ENCODE measurements around the gene TRIO.

The TRIO gene

GRCh38 chr5:14510880-14511279 lies 367.7 kb downstream of the TRIO start:
- TF ChIP-seq SP1 (IDR thresholded peaks at IDR 0.05) (no peak), NFRKB (IDR thresholded peaks at IDR 0.05) (no peak), FOXM1 (IDR thresholded peaks at IDR 0.05; ENCODE audit: borderline replicate concordance) (no peak), SUZ12 (IDR thresholded peaks at IDR 0.05) (no peak)
- ChIA-PET CTCF (no interaction called here), POLR2A (no interaction called here)
- DNase-seq (ENCODE audit: extremely low spot score), result no peak

DNA sequence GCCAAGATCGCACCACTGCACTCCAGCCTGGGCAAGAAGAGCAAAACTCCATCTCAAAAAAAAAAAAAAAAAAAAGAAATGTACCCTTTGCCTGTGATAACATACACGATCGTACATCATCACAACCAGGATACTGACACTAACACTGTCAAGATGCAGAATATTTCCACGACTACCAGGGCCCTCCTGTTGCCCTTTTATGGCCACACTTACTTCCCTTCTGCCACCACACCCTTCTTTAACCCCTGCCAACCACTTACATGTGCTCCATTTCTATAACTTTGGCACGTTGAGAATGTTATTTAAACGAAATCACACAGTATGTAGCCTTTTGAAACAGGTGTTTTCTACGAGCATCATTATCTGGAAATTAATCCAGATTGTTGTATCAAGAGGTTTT lies 369.4 kb downstream of the TRIO start:
- ChIA-PET POLR2A (no interaction called here), CTCF (no interaction called here)
- TF ChIP-seq TARDBP (IDR thresholded peaks at IDR 0.05) (no peak), NFRKB (IDR thresholded peaks at IDR 0.05) (no peak), FOXK2 (IDR thresholded peaks at IDR 0.05) (no peak), ZNF384 (IDR thresholded peaks at IDR 0.05) (no peak), FOXA1 (IDR thresholded peaks at IDR 0.05) (no peak), HDGF (IDR thresholded peaks at IDR 0.05; ENCODE audit: borderline replicate concordance) (no peak), CTBP1 (IDR thresholded peaks at IDR 0.05; ENCODE audit: borderline replicate concordance) (no peak), LEF1 (IDR thresholded peaks at IDR 0.05; ENCODE audit: borderline replicate concordance) (no peak)
- no peak for DNase-seq (ENCODE audit: extremely low spot score)

DNA sequence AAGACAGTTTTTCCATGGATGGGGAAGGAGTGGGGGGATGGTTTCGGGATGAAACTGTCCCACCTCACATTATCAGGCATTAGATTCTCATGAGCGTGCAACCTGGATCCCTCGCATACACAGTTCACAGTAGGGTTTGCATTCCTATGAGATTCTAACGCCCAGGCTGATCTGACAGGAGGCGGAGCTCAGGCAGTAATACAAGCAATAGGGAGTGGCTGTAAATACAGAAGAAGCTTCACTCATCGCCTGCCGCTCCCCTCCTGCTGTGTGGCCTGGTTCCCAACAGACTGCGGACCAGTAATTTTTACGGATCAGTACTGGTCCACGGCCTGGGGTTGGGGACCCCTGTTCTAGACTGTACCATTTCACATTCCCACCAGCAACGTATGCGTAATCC lies 370.1 kb downstream of the TRIO start:
- no peak for DNase-seq (ENCODE audit: extremely low spot score)
- POLR2A ChIA-PET, result no interaction called here
- CTCF ChIA-PET, result no interaction called here
- TF ChIP-seq, protein P1, sequence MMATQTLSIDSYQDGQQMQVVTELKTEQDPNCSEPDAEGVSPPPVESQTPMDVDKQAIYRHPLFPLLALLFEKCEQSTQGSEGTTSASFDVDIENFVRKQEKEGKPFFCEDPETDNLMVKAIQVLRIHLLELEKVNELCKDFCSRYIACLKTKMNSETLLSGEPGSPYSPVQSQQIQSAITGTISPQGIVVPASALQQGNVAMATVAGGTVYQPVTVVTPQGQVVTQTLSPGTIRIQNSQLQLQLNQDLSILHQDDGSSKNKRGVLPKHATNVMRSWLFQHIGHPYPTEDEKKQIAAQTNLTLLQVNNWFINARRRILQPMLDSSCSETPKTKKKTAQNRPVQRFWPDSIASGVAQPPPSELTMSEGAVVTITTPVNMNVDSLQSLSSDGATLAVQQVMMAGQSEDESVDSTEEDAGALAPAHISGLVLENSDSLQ (IDR thresholded peaks at IDR 0.05), result no peak

GRCh38 chr5:14516901-14517300 lies 373.8 kb downstream of the TRIO start:
- POLR2A ChIA-PET, result no interaction called here
- CTCF ChIA-PET, result no interaction called here
- TF ChIP-seq ZNF384 (IDR thresholded peaks at IDR 0.05), result no peak
- no peak for TF ChIP-seq FOXM1 (IDR thresholded peaks at IDR 0.05; ENCODE audit: borderline replicate concordance)
- TF ChIP-seq HDGF (IDR thresholded peaks at IDR 0.05; ENCODE audit: borderline replicate concordance), result no peak
- no peak for TF ChIP-seq SUZ12 (IDR thresholded peaks at IDR 0.05)
- no peak for TF ChIP-seq SP1 (IDR thresholded peaks at IDR 0.05)
- TF ChIP-seq TARDBP (IDR thresholded peaks at IDR 0.05), result no peak
- TF ChIP-seq NFRKB (IDR thresholded peaks at IDR 0.05), result no peak
- no peak for TF ChIP-seq L3MBTL2 (conservative IDR thresholded peaks at IDR 0.05)
- TF ChIP-seq BHLHE40 (IDR thresholded peaks at IDR 0.05; ENCODE audit: borderline replicate concordance), result no peak
- TF ChIP-seq ELF4 (IDR thresholded peaks at IDR 0.05), result no peak
- no peak for TF ChIP-seq CTBP1 (IDR thresholded peaks at IDR 0.05; ENCODE audit: borderline replicate concordance)
- TF ChIP-seq FOXA1 (IDR thresholded peaks at IDR 0.05), result no peak
- no peak for DNase-seq (ENCODE audit: extremely low spot score)

GRCh38 chr5:14518638-14519037 lies 375.5 kb downstream of the TRIO start:
- TF ChIP-seq FOXM1 (IDR thresholded peaks at IDR 0.05; ENCODE audit: borderline replicate concordance), result no peak
- TF ChIP-seq HDGF (IDR thresholded peaks at IDR 0.05; ENCODE audit: borderline replicate concordance), result no peak
- no peak for TF ChIP-seq CTBP1 (IDR thresholded peaks at IDR 0.05; ENCODE audit: borderline replicate concordance)
- ChIA-PET CTCF (no interaction called here), POLR2A (no interaction called here)

DNA sequence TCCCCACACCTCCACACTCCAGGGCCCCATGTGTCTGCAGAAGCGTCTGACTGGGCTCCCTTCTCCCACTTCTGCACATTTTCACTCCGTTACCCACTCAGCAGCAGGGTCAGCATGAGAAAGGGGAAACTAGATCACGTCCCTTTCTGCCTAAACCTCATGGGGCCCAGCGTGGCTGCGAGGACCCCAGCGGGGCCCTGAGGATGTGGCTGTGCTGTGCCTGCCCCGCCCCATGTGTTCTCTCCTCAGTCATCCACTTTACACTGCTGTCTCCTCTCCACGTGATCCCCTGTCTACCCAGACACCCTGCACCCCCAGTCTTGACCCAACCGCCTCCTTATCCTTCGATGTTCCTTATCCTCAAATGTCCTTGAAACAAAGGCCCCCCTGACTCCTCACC lies 378.6 kb downstream of the TRIO start:
- TF ChIP-seq HDGF (IDR thresholded peaks at IDR 0.05; ENCODE audit: borderline replicate concordance), result no peak
- TF ChIP-seq LEF1 (IDR thresholded peaks at IDR 0.05; ENCODE audit: borderline replicate concordance), result no peak
- TF ChIP-seq BHLHE40 (IDR thresholded peaks at IDR 0.05; ENCODE audit: borderline replicate concordance), result no peak
- no peak for TF ChIP-seq FOXA1 (IDR thresholded peaks at IDR 0.05)
- no peak for TF ChIP-seq ELF4 (IDR thresholded peaks at IDR 0.05)
- TF ChIP-seq, protein P1 (IDR thresholded peaks at IDR 0.05), result no peak
- no peak for TF ChIP-seq CTBP1 (IDR thresholded peaks at IDR 0.05; ENCODE audit: borderline replicate concordance)
- no peak for TF ChIP-seq FOXK2 (IDR thresholded peaks at IDR 0.05)
- no peak for TF ChIP-seq TARDBP (IDR thresholded peaks at IDR 0.05)
- no peak for TF ChIP-seq FOXM1 (IDR thresholded peaks at IDR 0.05; ENCODE audit: borderline replicate concordance)
- no peak for TF ChIP-seq ARNT (IDR thresholded peaks at IDR 0.05)
- TF ChIP-seq L3MBTL2 (conservative IDR thresholded peaks at IDR 0.05), result no peak
- TF ChIP-seq SP1 (IDR thresholded peaks at IDR 0.05), result no peak
- no peak for TF ChIP-seq SUZ12 (IDR thresholded peaks at IDR 0.05)
- TF ChIP-seq ZNF384 (IDR thresholded peaks at IDR 0.05), result no peak
- TF ChIP-seq NFRKB (IDR thresholded peaks at IDR 0.05), result no peak
- POLR2A ChIA-PET, result no interaction called here
- CTCF ChIA-PET, result no interaction called here
- DNase-seq (ENCODE audit: extremely low spot score), result no peak

More at GRCh38 chr5:14518638-14519037, 375.5 kb downstream of the TRIO start:
- DNase-seq (ENCODE audit: extremely low spot score), result no peak

DNA sequence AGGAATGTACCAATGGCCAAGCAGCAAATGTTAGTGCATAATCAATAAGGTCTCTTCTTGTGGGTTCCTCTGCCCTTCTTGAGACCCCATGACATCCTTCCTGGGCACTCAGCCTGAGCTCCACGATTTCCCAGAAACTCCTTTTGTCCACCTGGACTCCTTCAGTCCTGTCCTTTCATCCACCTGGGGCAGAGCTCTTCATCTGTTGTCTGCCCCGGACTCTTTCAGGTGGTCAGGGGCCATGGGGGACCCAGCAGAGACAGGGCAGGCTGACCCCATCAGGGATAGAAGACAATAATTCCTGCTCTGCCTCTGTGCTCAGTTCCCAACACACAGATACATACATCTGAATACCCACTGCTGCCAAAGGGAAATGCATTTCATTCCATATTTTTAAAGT lies 379.6 kb downstream of the TRIO start:
- CTCF ChIA-PET, result no interaction called here
- POLR2A ChIA-PET, result no interaction called here
- no peak for DNase-seq (ENCODE audit: extremely low spot score)
- TF ChIP-seq LEF1 (IDR thresholded peaks at IDR 0.05; ENCODE audit: borderline replicate concordance), result no peak
- TF ChIP-seq ZNF384 (IDR thresholded peaks at IDR 0.05), result no peak
- TF ChIP-seq TARDBP (IDR thresholded peaks at IDR 0.05), result no peak
- TF ChIP-seq BHLHE40 (IDR thresholded peaks at IDR 0.05; ENCODE audit: borderline replicate concordance), result no peak

DNA sequence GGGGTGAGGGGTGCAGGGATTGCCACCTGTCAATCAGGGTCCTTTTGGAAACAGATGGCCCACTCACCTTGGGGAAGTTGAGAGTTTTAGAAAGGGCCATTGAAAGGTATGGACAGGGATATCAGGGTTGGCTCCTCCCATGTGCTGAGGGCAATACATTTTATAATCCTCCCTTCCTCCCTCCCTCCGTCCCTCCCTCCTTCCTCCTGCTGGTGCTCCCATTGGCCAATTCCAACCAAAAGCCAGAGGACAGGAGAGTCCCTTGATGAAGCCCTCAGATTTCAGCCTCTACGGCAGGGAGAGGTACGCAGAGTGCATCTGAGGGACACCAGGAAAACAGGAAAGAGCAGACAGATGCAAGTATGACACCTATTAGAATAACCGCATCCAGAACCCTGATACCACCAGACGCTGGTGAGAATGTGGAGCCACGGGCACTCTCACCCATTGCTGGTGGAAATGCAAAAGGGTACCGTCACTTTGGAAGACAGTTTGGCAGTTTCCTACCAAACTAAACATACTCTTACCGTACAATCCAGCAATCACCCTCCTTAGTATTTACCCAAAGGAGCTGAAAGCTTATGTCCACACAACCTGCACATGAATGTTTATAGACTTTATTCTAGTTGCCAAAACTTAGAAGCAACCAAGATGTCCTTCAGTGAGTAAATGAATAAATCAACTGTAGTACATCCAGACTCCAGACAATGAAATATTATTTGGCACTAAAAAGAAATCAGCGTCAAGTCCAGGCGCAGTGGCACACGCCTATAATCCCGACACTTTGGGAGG lies 380.3 kb downstream of the TRIO start:
- TF ChIP-seq HDGF (IDR thresholded peaks at IDR 0.05; ENCODE audit: borderline replicate concordance) (no peak), ZNF384 (IDR thresholded peaks at IDR 0.05) (no peak), ELF4 (IDR thresholded peaks at IDR 0.05) (no peak), FOXA1 (IDR thresholded peaks at IDR 0.05) (no peak), FOXM1 (IDR thresholded peaks at IDR 0.05; ENCODE audit: borderline replicate concordance) (no peak), BHLHE40 (IDR thresholded peaks at IDR 0.05; ENCODE audit: borderline replicate concordance) (no peak)
- CTCF ChIA-PET, result no interaction called here
- POLR2A ChIA-PET, result no interaction called here
- no peak for DNase-seq (ENCODE audit: extremely low spot score)
